ENCODE measurements around the gene PSME2. TPM values are rescaled to one million over a fixed set of nuclear protein-coding genes. Genes with fewer than 3 reads are reported as not detected.
A peak's percentile ranks its signal among the peaks of the same experiment; 100 is the strongest.

PSME2 gene
- polyA plus RNA-seq, 1 donor from 2014 or later, result 73.3 TPM

GRCh38 chr14:24176599-24176998, 30.2 kb upstream of the PSME2 start:
- Histone ChIP-seq H3K9me3 (ENCODE audit: low read length) (no peaks in the 10 kb centered on the region), H3K4me2 (ENCODE audit: low read length) (no peak overlapping the region), H3K9ac (ENCODE audit: low read length) (no peak overlapping the region), H3F3A (ENCODE audit: insufficient read depth, low read length, poor library complexity, severe bottlenecking) (no peaks in the 10 kb centered on the region), H3K27me3 (ENCODE audit: insufficient read depth, low read depth, low read length) (no peaks in the 10 kb centered on the region), H3K36me3 (ENCODE audit: insufficient read depth, low read length) (no peaks in the 10 kb centered on the region), H3K79me2 (replicated peaks; ENCODE audit: insufficient read depth, low read length) (no peaks in the 10 kb centered on the region), H3K27ac (ENCODE audit: low read length) (no peak overlapping the region), H4K20me1 (ENCODE audit: insufficient read depth) (no peaks in the 10 kb centered on the region), H2AFZ (ENCODE audit: low read depth, low read length) (no peak overlapping the region), H3K4me3 (ENCODE audit: low read length) (no peak overlapping the region), H3K9me2 (ENCODE audit: insufficient read depth, low read length) (no peaks in the 10 kb centered on the region)
- TF ChIP-seq SMC3 (conservative IDR thresholded peaks at IDR 0.05; ENCODE audit: poor library complexity), result no peak
- no peak for TF ChIP-seq MXI1 (conservative IDR thresholded peaks at IDR 0.05; ENCODE audit: poor library complexity, severe bottlenecking)
- no peak for TF ChIP-seq TAF1 (IDR thresholded peaks at IDR 0.05; ENCODE audit: low read depth)
- TF ChIP-seq POLR2AphosphoS5 (IDR thresholded peaks at IDR 0.05), result no peak
- TF ChIP-seq EZH2 (IDR thresholded peaks at IDR 0.05; ENCODE audit: borderline replicate concordance, insufficient read depth, low read length, poor library complexity, severe bottlenecking), result no peak
- no peak for TF ChIP-seq REST (IDR thresholded peaks at IDR 0.05; ENCODE audit: borderline replicate concordance)
- no peak for TF ChIP-seq EP300 (conservative IDR thresholded peaks at IDR 0.05; ENCODE audit: poor library complexity, severe bottlenecking)
- no peak for TF ChIP-seq CTCF (IDR thresholded peaks at IDR 0.05; ENCODE audit: poor library complexity, severe bottlenecking)
- TF ChIP-seq RAD21 (conservative IDR thresholded peaks at IDR 0.05), result no peak

GRCh38 chr14:24172871-24173281, 26.5 kb upstream of the PSME2 start:
- no peaks in the 10 kb centered on the region for H3K36me3 ChIP-seq (ENCODE audit: insufficient read depth, low read length)
- no peak overlapping the region for H3K4me2 ChIP-seq (ENCODE audit: low read length)
- H3K9ac ChIP-seq (ENCODE audit: low read length), result no peak overlapping the region

More at GRCh38 chr14:24172871-24173281, 26.5 kb upstream of the PSME2 start:
- Histone ChIP-seq H3K27me3 (ENCODE audit: insufficient read depth, low read depth, low read length) (no peaks in the 10 kb centered on the region), H2AFZ (ENCODE audit: low read depth, low read length) (no peak overlapping the region), H3K79me2 (replicated peaks; ENCODE audit: insufficient read depth, low read length) (no peaks in the 10 kb centered on the region), H3K9me3 (ENCODE audit: low read length) (no peaks in the 10 kb centered on the region), H3K4me3 (ENCODE audit: low read length) (peak overlapping the region; percentile 66), H3K9me2 (ENCODE audit: insufficient read depth, low read length) (no peaks in the 10 kb centered on the region), H3F3A (ENCODE audit: insufficient read depth, low read length, poor library complexity, severe bottlenecking) (no peaks in the 10 kb centered on the region), H4K20me1 (ENCODE audit: insufficient read depth) (no peaks in the 10 kb centered on the region), H3K27ac (ENCODE audit: low read length) (no peak overlapping the region)
- no peak for TF ChIP-seq MXI1 (conservative IDR thresholded peaks at IDR 0.05; ENCODE audit: poor library complexity, severe bottlenecking)
- TF ChIP-seq POLR2AphosphoS5 (IDR thresholded peaks at IDR 0.05), result no peak
- no peak for TF ChIP-seq RAD21 (conservative IDR thresholded peaks at IDR 0.05)
- TF ChIP-seq EP300 (conservative IDR thresholded peaks at IDR 0.05; ENCODE audit: poor library complexity, severe bottlenecking), result no peak
- TF ChIP-seq CTCF (IDR thresholded peaks at IDR 0.05; ENCODE audit: poor library complexity, severe bottlenecking), result no peak
- TF ChIP-seq TAF1 (IDR thresholded peaks at IDR 0.05; ENCODE audit: low read depth), result no peak
- no peak for TF ChIP-seq SMC3 (conservative IDR thresholded peaks at IDR 0.05; ENCODE audit: poor library complexity)

All from neural cell (in vitro differentiated cells).